ENCODE measurements around the gene KRT8.

Gene KRT8

GRCh38 chr12:52850681-52851080 is 54.2 kb downstream of the KRT8 start:
- no peak for TF ChIP-seq CTCF (conservative IDR thresholded peaks at IDR 0.05; ENCODE audit: low read depth, low read length)
- H3K4me3 ChIP-seq (ENCODE audit: low read length): no peak overlapping the region
- DNase-seq (ENCODE audit: low read depth): no peak

GRCh38 chr12:52849511-52849910 is 55.4 kb downstream of the KRT8 start:
- TF ChIP-seq CTCF (conservative IDR thresholded peaks at IDR 0.05; ENCODE audit: low read depth, low read length): no peak
- DNase-seq (ENCODE audit: low read depth): no peak
- H3K4me3 ChIP-seq (ENCODE audit: low read length): no peak overlapping the region

- no peak within 1 kb of the TSS for H3K4me3 ChIP-seq (ENCODE audit: low read length)
- no peak for DNase-seq (ENCODE audit: low read depth)
- TF ChIP-seq CTCF (conservative IDR thresholded peaks at IDR 0.05; ENCODE audit: low read depth, low read length): no peak
These were observed 56.1 kb downstream of the KRT8 start, which contains the start of gene KRT78 for GRCh38 chr12:52848661-52849255. TSS of gene KRT78 (minus strand) at chr12:52848994. CDS start at chr12:52848930, 64 bp downstream.

GRCh38 chr12:52847335-52848102 is 57.4 kb downstream of the KRT8 start:
- no peak overlapping the region for H3K4me3 ChIP-seq (ENCODE audit: low read length)
- no peak for TF ChIP-seq CTCF (conservative IDR thresholded peaks at IDR 0.05; ENCODE audit: low read depth, low read length)
- no peak for DNase-seq (ENCODE audit: low read depth)
